HepG2 (cell line): ENCODE results near the gene KIAA1328. TPM values are rescaled to one million over a fixed set of nuclear protein-coding genes. Genes with fewer than 3 reads are reported as not detected.

Experiments
- ATAC-seq: fragments of 200-7000 bp; cut with Tn5 transposase; 3 replicates; pipeline ENCODE4 v1.9.1; 2020; ENCODE audit warnings: mild to moderate bottlenecking, moderate library complexity
- BruUV-seq: library from RNA; stranded (reverse); fragments of 400-500 nt; replicated peaks from 2 replicates; lab custom pipeline; 2021; lab: Mats Ljungman, UMichigan
- CTCF ChIA-PET: fragments of 300-600 bp; formaldehyde crosslinking; extraction: SDS; loops from one replicate; lab custom pipeline; 2021; ENCODE audit warnings: low total read pairs, inconsistent platforms, low intra/inter-chr PET ratio; lab: Yijun Ruan, JAX
- POLR2A ChIA-PET: fragments of 350-600 bp; sonication (Branson Sonifier 250); formaldehyde crosslinking; loops from one replicate; lab custom pipeline; 2020; ENCODE audit warnings: antibody characterized with exemption, inconsistent platforms; lab: Yijun Ruan, JAX
- DNase-seq: peaks from one replicate; pipeline ENCODE4 v3.0.0-alpha.2; 2015; ENCODE audit warnings: low spot score
- FAIRE-seq: peaks from 3 replicates; lab custom pipeline; 2011; peaks lifted over from hg19 to GRCh38; lab: Jason Lieb, UNC
- H2AFZ ChIP-seq: one replicate; pipeline ENCODE4 v1.6.1; 2011; ENCODE audit warnings: low read length, inconsistent platforms
- H3K27ac ChIP-seq: fragments of 300-600 bp; 3 replicates; pipeline ENCODE4 v1.8.0; 2011; ENCODE audit warnings: mixed run types, mild to moderate bottlenecking, mixed read lengths, low read length, inconsistent platforms; ENCODE audit not compliant: insufficient read depth; ENCODE audit errors: extremely low read length
- H3K27me3 ChIP-seq, 2 experiments: fragments of 200-600 bp in 1 of 2; 2 replicates in 1 of 2; 3 replicates in 1 of 2; pipeline versions ENCODE4 v1.6.0 to v1.8.0; 2011; ENCODE audit warnings: low read length in 2 of 2, mild to moderate bottlenecking in 2 of 2, moderate library complexity in 2 of 2, inconsistent platforms in 1 of 2; ENCODE audit not compliant: insufficient read depth in 2 of 2, control insufficient read depth in 1 of 2
- H3K36me3 ChIP-seq, 2 experiments: fragments of 200-600 bp in 1 of 2; replicated peaks in 1 of 2; 2 replicates in 1 of 2; 3 replicates in 1 of 2; pipeline versions ENCODE4 v1.5.1 to v1.8.0; 2011; ENCODE audit warnings: low read length in 2 of 2, inconsistent platforms in 1 of 2; ENCODE audit not compliant: insufficient read depth in 2 of 2, control insufficient read depth in 1 of 2
- H3K4me1 ChIP-seq: 2 replicates; pipeline ENCODE4 v1.5.1; 2012; ENCODE audit warnings: low read length, inconsistent platforms; ENCODE audit not compliant: insufficient read depth
- H3K4me2 ChIP-seq: 2 replicates; pipeline ENCODE4 v1.6.0; 2011; ENCODE audit warnings: low read depth, low read length, inconsistent platforms
- H3K4me3 ChIP-seq, 3 experiments: fragments of 200-600 bp in 1 of 3; sonication (generic), shearing (Covaris generic) in 1 of 3; replicated peaks in 1 of 3; 2 replicates each; pipeline ENCODE4 v1.5.1; 2011 to 2016; ENCODE audit warnings: low read length in 3 of 3, inconsistent platforms in 2 of 3, low read depth in 2 of 3, mild to moderate bottlenecking in 2 of 3, control low read depth in 1 of 3, mixed read lengths in 1 of 3; ENCODE audit not compliant: insufficient read depth in 1 of 3
- H3K79me2 ChIP-seq: one replicate; pipeline ENCODE4 v1.6.1; 2011; ENCODE audit warnings: low read length, inconsistent platforms; ENCODE audit not compliant: insufficient read depth
- H3K9ac ChIP-seq: 2 replicates; pipeline ENCODE4 v1.6.0; 2011; ENCODE audit warnings: mild to moderate bottlenecking, low read depth, low read length, inconsistent platforms; ENCODE audit not compliant: insufficient read depth
- H3K9me3 ChIP-seq: 2 replicates; pipeline ENCODE4 v1.5.1; 2012; ENCODE audit warnings: mild to moderate bottlenecking, low read length
- H4K20me1 ChIP-seq: 2 replicates; pipeline ENCODE4 v1.6.0; 2011; ENCODE audit warnings: inconsistent platforms, mild to moderate bottlenecking, low read length, moderate library complexity; ENCODE audit not compliant: insufficient read depth
- CCDC6 ChIP-seq: sonication (generic); formaldehyde crosslinking; IDR thresholded peaks from 2 replicates; pipeline ENCODE4 v1.8.1; 2022; ENCODE audit warnings: mild to moderate bottlenecking, missing genetic modification reagents, moderate library complexity
- GATAD1 ChIP-seq: IDR thresholded peaks from 2 replicates; pipeline ENCODE4 v1.6.1; 2016; ENCODE audit warnings: missing genetic modification reagents, missing compliant biosample characterization
- GLI4 ChIP-seq: sonication (generic); formaldehyde crosslinking; IDR thresholded peaks from 2 replicates; pipeline ENCODE4 v1.5.1; 2020; ENCODE audit warnings: missing genetic modification reagents, mild to moderate bottlenecking, moderate library complexity, borderline replicate concordance
- HNF4G ChIP-seq, 2 experiments: sonication (generic) in 1 of 2; formaldehyde crosslinking in 1 of 2; IDR thresholded peaks; 2 replicates each; pipeline versions ENCODE4 v1.4.0 to v1.6.1; 2011 to 2020; ENCODE audit warnings: borderline replicate concordance in 2 of 2, low read depth in 2 of 2, mild to moderate bottlenecking in 2 of 2, low read length in 1 of 2, missing genetic modification reagents in 1 of 2, moderate library complexity in 1 of 2
- KAT7 ChIP-seq: IDR thresholded peaks from 2 replicates; pipeline ENCODE4 v1.6.1; 2018; ENCODE audit warnings: borderline replicate concordance, missing compliant biosample characterization
- MEIS1 ChIP-seq: sonication (generic); formaldehyde crosslinking; IDR thresholded peaks from 2 replicates; pipeline ENCODE4 v1.9.0; 2021; ENCODE audit warnings: mild to moderate bottlenecking, missing genetic modification reagents, moderate library complexity, borderline replicate concordance
- NFIB ChIP-seq: sonication (generic); formaldehyde crosslinking; IDR thresholded peaks from 2 replicates; pipeline ENCODE4 v1.9.0; 2021; ENCODE audit warnings: missing genetic modification reagents, mild to moderate bottlenecking, borderline replicate concordance
- NR3C1 ChIP-seq: sonication (generic); formaldehyde crosslinking; IDR thresholded peaks from 2 replicates; pipeline ENCODE4 v1.4.0; 2020; ENCODE audit warnings: missing genetic modification reagents
- POGZ ChIP-seq: sonication (generic); formaldehyde crosslinking; IDR thresholded peaks from 2 replicates; pipeline ENCODE4 v1.4.0; 2020; ENCODE audit warnings: mild to moderate bottlenecking, missing genetic modification reagents
- PRDM10 ChIP-seq: sonication (generic); formaldehyde crosslinking; IDR thresholded peaks from 2 replicates; pipeline ENCODE4 v1.4.0; 2020; ENCODE audit warnings: low read depth, missing genetic modification reagents
- ZBTB33 ChIP-seq: sonication (generic); formaldehyde crosslinking; IDR thresholded peaks from 2 replicates; pipeline ENCODE4 v1.4.0; 2020; ENCODE audit warnings: missing genetic modification reagents
- ZEB1 ChIP-seq: IDR thresholded peaks from 2 replicates; pipeline ENCODE4 v1.6.1; 2012; ENCODE audit warnings: mild to moderate bottlenecking, low read depth, inconsistent platforms; ENCODE audit not compliant: insufficient replicate concordance
- ZNF331 ChIP-seq: sonication (generic); formaldehyde crosslinking; IDR thresholded peaks from 2 replicates; pipeline ENCODE4 v1.4.0; 2020; ENCODE audit warnings: missing genetic modification reagents
- ZNF569 ChIP-seq: sonication (generic); formaldehyde crosslinking; IDR thresholded peaks from 2 replicates; pipeline ENCODE4 v1.5.0; 2020; ENCODE audit warnings: mild to moderate bottlenecking, missing genetic modification reagents, moderate library complexity, borderline replicate concordance
- ZNF710 ChIP-seq: sonication (generic); formaldehyde crosslinking; IDR thresholded peaks from 2 replicates; pipeline ENCODE4 v1.5.0; 2020; ENCODE audit warnings: mild to moderate bottlenecking, missing genetic modification reagents, borderline replicate concordance
- ZNF746 ChIP-seq: sonication (generic); formaldehyde crosslinking; IDR thresholded peaks from 2 replicates; pipeline ENCODE4 v1.8.0; 2022; ENCODE audit warnings: mild to moderate bottlenecking, missing genetic modification reagents
- WGBS: methylation state at CpG from one replicate; pipeline ENCODE4 v1.1.6; 2017; ENCODE audit warnings: low lambda C conversion rate; 5-methylcytosine and 5-hydroxymethylcytosine counted together
- in situ Hi-C: cut with HindIII; loops from 2 replicates; pipeline ENCODE4 v1.10.0; 2017; ENCODE audit warnings: low pct_unique_long_range_greater_than_20kb; ENCODE audit not compliant: extremely low pct_ligation_motif_present
- intact Hi-C: fragments of 100-400 bp; cut with micrococcal nuclease; formaldehyde crosslinking; loops from one replicate; pipeline ENCODE4 v1.10.0; 2022; ENCODE audit not compliant: unreplicated experiment
- polyA plus RNA-seq, 8 experiments: library from polyadenylated mRNA; depleted of rRNA in 3 of 8; stranded (reverse) in 7 of 8; unstranded in 1 of 8; fragments of >200 nt; fragmentation: Illumina TruSeq in 4 of 8; extraction: Trizol in 4 of 8; gene quantifications; 2 replicates each; pipeline versions ENCODE4 v1.2.1 to v1.2.3, GENCODE V29; 2011 to 2016; ENCODE audit warnings: low read depth in 4 of 8, missing spikeins in 1 of 8, mixed read lengths in 1 of 8; ENCODE audit not compliant: insufficient read depth in 1 of 8
- total RNA-seq, 5 experiments: library from RNA; depleted of rRNA; stranded (reverse); fragments of >200 nt; fragmentation: Illumina TruSeq; extraction: Trizol; gene quantifications; 2 replicates each; pipeline ENCODE4 v1.2.3, GENCODE V29; 2016; ENCODE audit warnings: low read depth in 1 of 5

KIAA1328 gene
- total and polyA plus RNA-seq, 2 of the 13 experiments (the other 11 are each of a cell fraction or from before 2014, with no cell fraction given), result 4.1 to 6.0 TPM

- no peak for TF ChIP-seq MEIS1
- 0 out of 2 replicates have a peak, but pooled peaks have one; percentile 18 for TF ChIP-seq POGZ (CRISPR knock-in tag)
- TF ChIP-seq ZBTB33 (CRISPR knock-in tag), result peak; percentile 98
- no peak for TF ChIP-seq ZNF331
- TF ChIP-seq GLI4 (CRISPR knock-in tag), result no peak
- no peak for TF ChIP-seq HNF4G (IDR thresholded peaks at IDR 0.05; ENCODE audit: borderline replicate concordance, low read depth, low read length)
- no peak for TF ChIP-seq HNF4G (CRISPR knock-in tag; IDR thresholded peaks at IDR 0.05; ENCODE audit: borderline replicate concordance, low read depth)
- no peak for TF ChIP-seq KAT7 (CRISPR knock-in tag)
- no peak for TF ChIP-seq ZEB1
- no peak for TF ChIP-seq ZNF569 (CRISPR knock-in tag)
Measured at GRCh38 chr18:36786686-36787085, 42.2 kb upstream of the KIAA1328 start (continued).

- Histone ChIP-seq H3K4me2 (no peak overlapping the region), H3K4me3 (no peak overlapping the region), H3K27me3 (no peaks in the 10 kb centered on the region), H3K9me3 (no peaks in the 10 kb centered on the region), H3K4me1 (no peaks in the 10 kb centered on the region), H4K20me1 (no peaks in the 10 kb centered on the region), H3K9ac (no peak overlapping the region), H3K79me2 (no peaks in the 10 kb centered on the region), H2AFZ (no peak overlapping the region), H3K36me3 (peaks cover 7 to 33% of the 10 kb centered on the region in 2 experiments), H3K27ac (no peak overlapping the region)
- intact Hi-C loops (no loop called here), in situ Hi-C loops (no loop called here)
- WGBS, result over 99% methylated on average over 4 of the region's 4 CpGs
- DNase-seq (no peak), ATAC-seq (no peak), FAIRE-seq (no peak)
- BruUV-seq, result no TSS peak
- ChIA-PET POLR2A (no interaction called here), CTCF (no interaction called here)
- TF ChIP-seq NR3C1 (CRISPR knock-in tag) (no peak), CCDC6 (no peak), ZNF746 (CRISPR knock-in tag) (no peak), ZNF710 (CRISPR knock-in tag) (no peak), PRDM10 (CRISPR knock-in tag) (no peak), NFIB (no peak), GATAD1 (CRISPR knock-in tag) (no peak)
Measured at GRCh38 chr18:36792634-36793283, 36.2 kb upstream of the KIAA1328 start.
